Adrenal gland (tissue), 12 donors: ENCODE measurements around the gene SDC3. TPM values are rescaled to one million over a fixed set of nuclear protein-coding genes. Genes with fewer than 3 reads are reported as not detected.

Experiments
- DNase-seq, 7 donors: peaks; one replicate each; pipeline ENCODE4 v3.0.0-alpha.2; 2019 to 2020
- H3K27ac ChIP-seq, 5 donors: fragments of 200-600 bp; sonication (generic) in 4 of 5; 1 replicate in 3 of 5; 2 replicates in 2 of 5; pipeline versions ENCODE4 v1.5.1 to v1.8.0; 2016 to 2020; ENCODE audit warnings: mild to moderate bottlenecking in 1 of 5
- H3K27me3 ChIP-seq: fragments of 200-600 bp; 2 replicates; pipeline ENCODE4 v1.8.0; 2021
- H3K36me3 ChIP-seq, 2 donors: fragments of 200-600 bp; replicated peaks in 1 of 2; 1 replicate in 1 of 2; 2 replicates in 1 of 2; pipeline versions ENCODE4 v1.5.1 to v1.8.0; 2018 to 2022
- H3K4me1 ChIP-seq, 2 donors: fragments of 200-600 bp; replicated peaks in 1 of 2; 1 replicate in 1 of 2; 2 replicates in 1 of 2; pipeline versions ENCODE4 v1.5.1 to v1.8.0; 2018 to 2021
- H3K4me3 ChIP-seq, 4 donors: fragments of 200-600 bp; sonication (generic) in 3 of 4; one replicate each; pipeline ENCODE4 v1.5.1; 2016 to 2018
- H3K9me3 ChIP-seq, 3 donors: fragments of 200-600 bp; sonication (generic) in 1 of 3; replicated peaks in 1 of 3; 1 replicate in 2 of 3; 2 replicates in 1 of 3; pipeline versions ENCODE4 v1.5.1 to v1.8.0; 2016 to 2021
- POLR2A ChIP-seq, 2 donors: fragments of 450-650 bp; IDR thresholded peaks; one replicate each; pipeline ENCODE4 v1.6.1; 2017; ENCODE audit warnings: antibody characterized with exemption in 2 of 2, mild to moderate bottlenecking in 2 of 2, moderate library complexity in 1 of 2
- WGBS, 4 donors: extraction: QIAGEN DNeasy Blood & Tissue Kit in 2 of 4; methylation state at CpG; one replicate each; pipeline versions ENCODE4 v1.1.5 to v1.1.7; 2013 to 2017; 5-methylcytosine and 5-hydroxymethylcytosine counted together
- intact Hi-C, 2 donors: fragments of 100-400 bp; cut with DNase I; formaldehyde crosslinking; loops; one replicate each; pipeline versions ENCODE4 v1.14.1 to v1.15.0; 2022 to 2023
- polyA plus RNA-seq, 3 donors: library from polyadenylated mRNA; stranded (reverse); fragments of 200-250 nt in 2 of 3; fragments of 350-450 nt in 1 of 3; fragmentation: Illumina TruSeq in 1 of 3; extraction: RNeasy Lipid Tissue Mini Kit (QIAGEN cat#74804) in 1 of 3; gene quantifications; one replicate each; pipeline ENCODE4 v1.2.3, GENCODE V29; 2013 to 2014
- total RNA-seq, 9 donors: library from RNA; depleted of rRNA in 4 of 9; stranded (reverse); fragments of >200 nt in 4 of 9; fragments of 120-200 nt in 1 of 9; fragmentation: NEBNext Ultra II Directional in 1 of 9; extraction: Animal tissue kit (Norgen Biotek cat#: 25700) in 1 of 9; gene quantifications; one replicate each; pipeline versions ENCODE4 v1.1.0 to v1.2.4, GENCODE V29; 2013 to 2023
- TF ChIP-seq, protein P1 (sequence below), 6 experiments: fragments of 450-650 bp in 4 of 6; fragments of 200-600 bp in 2 of 6; sonication (generic) in 1 of 6; IDR thresholded peaks; 1 replicate in 5 of 6; 2 replicates in 1 of 6; pipeline versions ENCODE4 v1.5.1 to v1.8.0; 2016 to 2021; ENCODE audit warnings: antibody characterized with exemption in 6 of 6, mild to moderate bottlenecking in 2 of 6, moderate library complexity in 1 of 6
- donor health status: healthy with polysubstance abuse.
- donor health status: Bipolar disorder and iron deficiency.
- donor health status: DM: yes; HTN: yes; CAD: no.
- donor health status: DM: no; HTN: no; CAD: no.
- donor health status: DM: no; HTN: no; CAD: no.
- donor health status: DM: yes; HTN: yes; CAD: no.

SDC3 gene
- total and polyA plus RNA-seq, 12 donors = 40.1 to 536 (median 188) TPM

- intact Hi-C loops = no loop called here
- Histone ChIP-seq H3K4me1 (peaks cover 37 to 56% of the 10 kb centered on the region in 2 donors), H3K27ac (peak overlapping the region in 4 of 5 donors; percentile 43 to 92 (median 84)), H3K36me3 (no peaks in the 10 kb centered on the region), H3K4me3 (no peak overlapping the region), H3K9me3 (no peaks in the 10 kb centered on the region), H3K27me3 (no peaks in the 10 kb centered on the region)
- TF ChIP-seq POLR2A (IDR thresholded peaks at IDR 0.05) = no peak
- TF ChIP-seq, protein P1, sequence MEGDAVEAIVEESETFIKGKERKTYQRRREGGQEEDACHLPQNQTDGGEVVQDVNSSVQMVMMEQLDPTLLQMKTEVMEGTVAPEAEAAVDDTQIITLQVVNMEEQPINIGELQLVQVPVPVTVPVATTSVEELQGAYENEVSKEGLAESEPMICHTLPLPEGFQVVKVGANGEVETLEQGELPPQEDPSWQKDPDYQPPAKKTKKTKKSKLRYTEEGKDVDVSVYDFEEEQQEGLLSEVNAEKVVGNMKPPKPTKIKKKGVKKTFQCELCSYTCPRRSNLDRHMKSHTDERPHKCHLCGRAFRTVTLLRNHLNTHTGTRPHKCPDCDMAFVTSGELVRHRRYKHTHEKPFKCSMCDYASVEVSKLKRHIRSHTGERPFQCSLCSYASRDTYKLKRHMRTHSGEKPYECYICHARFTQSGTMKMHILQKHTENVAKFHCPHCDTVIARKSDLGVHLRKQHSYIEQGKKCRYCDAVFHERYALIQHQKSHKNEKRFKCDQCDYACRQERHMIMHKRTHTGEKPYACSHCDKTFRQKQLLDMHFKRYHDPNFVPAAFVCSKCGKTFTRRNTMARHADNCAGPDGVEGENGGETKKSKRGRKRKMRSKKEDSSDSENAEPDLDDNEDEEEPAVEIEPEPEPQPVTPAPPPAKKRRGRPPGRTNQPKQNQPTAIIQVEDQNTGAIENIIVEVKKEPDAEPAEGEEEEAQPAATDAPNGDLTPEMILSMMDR (IDR thresholded peaks at IDR 0.05) = no peak
- 51 to 60% (median 57%) methylated on average over 12 to 17 of the region's 17 CpGs for WGBS, 4 donors
- peak in 2 of 7 donors; percentile 41 to 56 for DNase-seq
These were observed 22.7 kb downstream of the SDC3 start for GRCh38 chr1:30885570-30886522.

- H3K27ac ChIP-seq = peak overlapping the region in 2 of 5 donors; percentile 72 to 92
These were observed 23.8 kb downstream of the SDC3 start for GRCh38 chr1:30884723-30885122.

GRCh38 chr1:30883389-30884172, 25.0 kb downstream of the SDC3 start:
- TF ChIP-seq, protein P1 (IDR thresholded peaks at IDR 0.05) = no peak
- no peak for TF ChIP-seq POLR2A (IDR thresholded peaks at IDR 0.05)
- DNase-seq = peak in 1 of 7 donors; percentile 10
- Histone ChIP-seq H3K27me3 (no peaks in the 10 kb centered on the region), H3K4me1 (peaks cover 41 to 61% of the 10 kb centered on the region in 2 donors), H3K36me3 (no peaks in the 10 kb centered on the region), H3K4me3 (no peak overlapping the region), H3K27ac (peak overlapping the region in 4 of 5 donors; percentile 4 to 92 (median 64)), H3K9me3 (no peaks in the 10 kb centered on the region)
- 46 to 76% (median 65%) methylated on average over 8 to 18 of the region's 18 CpGs for WGBS, 4 donors
- intact Hi-C loops = no loop called here

More at GRCh38 chr1:30884723-30885122, 23.8 kb downstream of the SDC3 start:
- Histone ChIP-seq H3K4me1 (peaks cover 39 to 59% of the 10 kb centered on the region in 2 donors), H3K36me3 (no peaks in the 10 kb centered on the region), H3K4me3 (no peak overlapping the region), H3K27me3 (no peaks in the 10 kb centered on the region), H3K9me3 (no peaks in the 10 kb centered on the region)
- TF ChIP-seq, protein P1 (IDR thresholded peaks at IDR 0.05) = no peak
- TF ChIP-seq POLR2A (IDR thresholded peaks at IDR 0.05) = no peak
- intact Hi-C loops = no loop called here
- WGBS, 4 donors = 62 to 75% (median 63%) methylated on average over 5 of the region's 5 CpGs
- no peak for DNase-seq
